ENCODE data around the gene FPR3. TPM values are rescaled to one million over a fixed set of nuclear protein-coding genes. Genes with fewer than 3 reads are reported as not detected.

FPR3 gene
- total RNA-seq, 1 donor from 2014 or later: not detected

DNA sequence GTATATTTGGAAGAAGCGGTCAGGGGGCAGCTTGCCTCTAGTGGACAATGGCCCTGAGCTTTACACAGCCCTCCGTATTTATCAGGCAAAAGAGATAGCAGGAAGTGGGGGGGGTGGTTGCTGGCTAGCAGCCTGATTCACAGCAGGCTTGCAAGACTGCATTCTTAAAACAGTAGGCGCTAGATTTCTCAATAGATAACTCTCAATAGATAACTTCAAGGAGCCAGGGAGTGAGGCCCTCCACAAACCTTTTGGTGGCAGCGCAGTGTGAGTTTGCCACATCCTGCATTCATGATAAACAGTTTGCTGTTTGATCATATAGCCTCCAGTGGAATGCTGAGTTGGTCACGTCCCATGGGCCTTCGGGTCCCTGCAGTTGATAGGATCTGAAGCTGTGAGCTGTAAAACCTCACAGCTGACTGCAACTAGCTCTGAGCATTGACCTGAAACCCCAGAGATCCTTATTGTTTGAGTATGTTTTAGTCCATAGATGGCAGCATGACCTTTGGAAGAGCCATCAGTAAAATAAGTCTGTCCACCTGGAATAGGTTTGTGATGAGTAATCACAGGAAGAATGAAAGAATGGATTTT lies 12.2 kb downstream of the FPR3 start:
- no peaks in the 10 kb centered on the region for H3K9me3 ChIP-seq (ENCODE audit: insufficient read depth, low read depth, low read length)
- no peaks in the 10 kb centered on the region for H3K4me1 Mint-ChIP-seq (ENCODE audit: low read depth, unreplicated experiment)

DNA sequence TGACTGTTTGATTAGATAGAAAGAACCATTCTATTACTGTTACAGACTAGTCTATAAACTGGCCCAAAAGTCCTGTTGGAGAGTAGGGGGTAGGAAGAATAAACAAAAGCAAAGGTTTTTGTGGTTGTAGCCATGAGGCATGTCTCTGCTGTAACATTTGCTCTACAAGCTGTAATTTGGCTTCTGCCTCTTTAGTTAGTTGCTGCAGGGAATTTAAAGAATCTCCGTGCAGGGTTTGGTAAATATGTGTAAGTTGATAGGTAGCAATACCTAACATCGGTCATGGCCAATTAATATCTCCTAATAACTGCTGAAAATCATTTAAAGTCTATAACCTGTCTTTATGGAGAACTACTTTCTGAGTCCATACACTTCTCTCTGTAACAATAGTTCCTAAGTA lies 13.0 kb downstream of the FPR3 start:
- H3K36me3 ChIP-seq (ENCODE audit: insufficient read depth, low read length): no peaks in the 10 kb centered on the region
- H4K20me1 ChIP-seq (ENCODE audit: insufficient read depth, low read length): no peaks in the 10 kb centered on the region
- H3K4me1 ChIP-seq (ENCODE audit: insufficient read depth, low read length): no peaks in the 10 kb centered on the region
- H3K4me2 ChIP-seq (ENCODE audit: low read length): no peak overlapping the region
- H3K79me2 ChIP-seq (ENCODE audit: insufficient read depth, low read length): no peaks in the 10 kb centered on the region
- H3K9me3 ChIP-seq (ENCODE audit: insufficient read depth, low read depth, low read length): no peaks in the 10 kb centered on the region
- no peak overlapping the region for H2AFZ ChIP-seq (ENCODE audit: low read depth, low read length)
- Mint-ChIP-seq H3K27me3 (ENCODE audit: low read depth, unreplicated experiment) (no peaks in the 10 kb centered on the region), H3K4me1 (ENCODE audit: low read depth, unreplicated experiment) (no peaks in the 10 kb centered on the region), H3K9me3 (ENCODE audit: unreplicated experiment) (peaks cover 18% of the 10 kb centered on the region), H3K4me3 (ENCODE audit: unreplicated experiment) (no peak overlapping the region), H3K27ac (ENCODE audit: unreplicated experiment) (no peak overlapping the region), H3K36me3 (ENCODE audit: low read depth, unreplicated experiment) (no peaks in the 10 kb centered on the region)
- no peaks in the 10 kb centered on the region for H3K27me3 ChIP-seq (ENCODE audit: insufficient read depth, low read length)
- no peak overlapping the region for H3K9ac ChIP-seq (ENCODE audit: low read length)
- FAIRE-seq (no peak), DNase-seq (ENCODE audit: low read depth) (no peak)
- TF ChIP-seq, protein P1, sequence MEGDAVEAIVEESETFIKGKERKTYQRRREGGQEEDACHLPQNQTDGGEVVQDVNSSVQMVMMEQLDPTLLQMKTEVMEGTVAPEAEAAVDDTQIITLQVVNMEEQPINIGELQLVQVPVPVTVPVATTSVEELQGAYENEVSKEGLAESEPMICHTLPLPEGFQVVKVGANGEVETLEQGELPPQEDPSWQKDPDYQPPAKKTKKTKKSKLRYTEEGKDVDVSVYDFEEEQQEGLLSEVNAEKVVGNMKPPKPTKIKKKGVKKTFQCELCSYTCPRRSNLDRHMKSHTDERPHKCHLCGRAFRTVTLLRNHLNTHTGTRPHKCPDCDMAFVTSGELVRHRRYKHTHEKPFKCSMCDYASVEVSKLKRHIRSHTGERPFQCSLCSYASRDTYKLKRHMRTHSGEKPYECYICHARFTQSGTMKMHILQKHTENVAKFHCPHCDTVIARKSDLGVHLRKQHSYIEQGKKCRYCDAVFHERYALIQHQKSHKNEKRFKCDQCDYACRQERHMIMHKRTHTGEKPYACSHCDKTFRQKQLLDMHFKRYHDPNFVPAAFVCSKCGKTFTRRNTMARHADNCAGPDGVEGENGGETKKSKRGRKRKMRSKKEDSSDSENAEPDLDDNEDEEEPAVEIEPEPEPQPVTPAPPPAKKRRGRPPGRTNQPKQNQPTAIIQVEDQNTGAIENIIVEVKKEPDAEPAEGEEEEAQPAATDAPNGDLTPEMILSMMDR (IDR thresholded peaks at IDR 0.05; ENCODE audit: insufficient read depth, low read depth, low read length): no peak
- TF ChIP-seq EZH2 (IDR thresholded peaks at IDR 0.05; ENCODE audit: insufficient read depth, low read length): no peak
- no peak overlapping the region for H3K27ac ChIP-seq (ENCODE audit: low read depth, low read length)
- no peak overlapping the region for H3K4me3 ChIP-seq (ENCODE audit: insufficient read depth, low read depth, low read length)

More for the DNA sequence above, 12.2 kb downstream of the FPR3 start:
- Mint-ChIP-seq H3K36me3 (ENCODE audit: low read depth, unreplicated experiment) (no peaks in the 10 kb centered on the region), H3K4me3 (ENCODE audit: unreplicated experiment) (no peak overlapping the region), H3K9me3 (ENCODE audit: unreplicated experiment) (peaks cover 18% of the 10 kb centered on the region), H3K27me3 (ENCODE audit: low read depth, unreplicated experiment) (no peaks in the 10 kb centered on the region), H3K27ac (ENCODE audit: unreplicated experiment) (no peak overlapping the region)
- no peaks in the 10 kb centered on the region for H3K27me3 ChIP-seq (ENCODE audit: insufficient read depth, low read length)
- no peak overlapping the region for H2AFZ ChIP-seq (ENCODE audit: low read depth, low read length)
- no peak overlapping the region for H3K4me2 ChIP-seq (ENCODE audit: low read length)
- DNase-seq (ENCODE audit: low read depth): no peak
- no peaks in the 10 kb centered on the region for H3K4me1 ChIP-seq (ENCODE audit: insufficient read depth, low read length)
- no peaks in the 10 kb centered on the region for H3K36me3 ChIP-seq (ENCODE audit: insufficient read depth, low read length)
- TF ChIP-seq EZH2 (IDR thresholded peaks at IDR 0.05; ENCODE audit: insufficient read depth, low read length): no peak
- TF ChIP-seq, protein P1 (IDR thresholded peaks at IDR 0.05; ENCODE audit: insufficient read depth, low read depth, low read length): no peak
- no peaks in the 10 kb centered on the region for H3K79me2 ChIP-seq (ENCODE audit: insufficient read depth, low read length)
- no peak overlapping the region for H3K9ac ChIP-seq (ENCODE audit: low read length)
- H3K27ac ChIP-seq (ENCODE audit: low read depth, low read length): no peak overlapping the region
- H3K4me3 ChIP-seq (ENCODE audit: insufficient read depth, low read depth, low read length): no peak overlapping the region
- no peaks in the 10 kb centered on the region for H4K20me1 ChIP-seq (ENCODE audit: insufficient read depth, low read length)
- FAIRE-seq: no peak

DNA sequence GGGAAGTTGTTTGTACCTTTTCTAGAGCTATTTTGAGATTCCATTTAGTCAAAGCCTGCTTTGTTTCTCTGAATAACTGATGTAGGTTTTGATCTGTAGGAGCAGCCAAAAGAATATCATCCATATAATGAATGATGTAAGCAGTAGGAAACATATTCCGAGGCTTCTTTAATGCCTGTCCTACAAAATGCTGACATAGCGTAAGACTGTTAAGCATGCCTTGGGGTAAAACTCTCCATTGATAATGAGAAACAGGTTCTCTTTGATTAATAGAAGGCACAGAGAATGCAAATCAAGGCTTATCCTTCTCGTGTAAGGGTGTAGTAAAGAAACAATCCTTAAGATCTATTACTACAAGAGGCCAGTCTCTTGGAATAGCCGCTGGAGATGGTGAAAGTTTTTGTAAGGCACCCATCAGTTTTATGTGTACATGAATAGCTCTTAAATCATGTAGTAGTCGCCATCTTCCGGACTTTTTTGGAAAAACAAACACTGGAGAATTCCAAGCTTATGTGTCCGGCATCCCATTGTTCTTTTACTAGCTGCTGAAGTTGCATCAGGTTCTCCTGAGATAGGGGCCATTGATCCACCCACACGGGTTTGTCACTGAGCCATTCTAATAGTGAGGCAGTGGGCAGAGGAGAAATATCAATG lies 13.5 kb downstream of the FPR3 start:
- Histone ChIP-seq H3K79me2 (ENCODE audit: insufficient read depth, low read length) (no peaks in the 10 kb centered on the region), H4K20me1 (ENCODE audit: insufficient read depth, low read length) (no peaks in the 10 kb centered on the region), H3K4me1 (ENCODE audit: insufficient read depth, low read length) (no peaks in the 10 kb centered on the region), H3K27ac (ENCODE audit: low read depth, low read length) (no peak overlapping the region), H3K4me3 (ENCODE audit: insufficient read depth, low read depth, low read length) (no peak overlapping the region), H3K4me2 (ENCODE audit: low read length) (no peak overlapping the region), H3K36me3 (ENCODE audit: insufficient read depth, low read length) (no peaks in the 10 kb centered on the region), H3K9ac (ENCODE audit: low read length) (no peak overlapping the region), H2AFZ (ENCODE audit: low read depth, low read length) (no peak overlapping the region), H3K27me3 (ENCODE audit: insufficient read depth, low read length) (no peaks in the 10 kb centered on the region), H3K9me3 (ENCODE audit: insufficient read depth, low read depth, low read length) (no peaks in the 10 kb centered on the region)
- no peak overlapping the region for H3K4me3 Mint-ChIP-seq (ENCODE audit: unreplicated experiment)
- H3K4me1 Mint-ChIP-seq (ENCODE audit: low read depth, unreplicated experiment): no peaks in the 10 kb centered on the region
- FAIRE-seq: no peak
- no peaks in the 10 kb centered on the region for H3K36me3 Mint-ChIP-seq (ENCODE audit: low read depth, unreplicated experiment)
- no peak for DNase-seq (ENCODE audit: low read depth)
- H3K27ac Mint-ChIP-seq (ENCODE audit: unreplicated experiment): no peak overlapping the region
- no peaks in the 10 kb centered on the region for H3K27me3 Mint-ChIP-seq (ENCODE audit: low read depth, unreplicated experiment)
- TF ChIP-seq EZH2 (IDR thresholded peaks at IDR 0.05; ENCODE audit: insufficient read depth, low read length): no peak
- TF ChIP-seq, protein P1 (IDR thresholded peaks at IDR 0.05; ENCODE audit: insufficient read depth, low read depth, low read length): no peak
- peaks cover 18% of the 10 kb centered on the region for H3K9me3 Mint-ChIP-seq (ENCODE audit: unreplicated experiment)

All from astrocyte (in vitro differentiated cells and primary cell).